PFSK-1 (cell line): ENCODE results near the gene GGCX.

Experiments used
- FOXP2 ChIP-seq: optimal IDR thresholded peaks from 2 replicates; pipeline ENCODE3; 2011; ENCODE audit warnings: borderline replicate concordance, control low read depth, inconsistent platforms; ENCODE audit not compliant: insufficient read depth; ENCODE audit errors: extremely low read length, extremely low read depth
- POLR2AphosphoS5 ChIP-seq: IDR thresholded peaks from 2 replicates; pipeline ENCODE4 v1.6.1; 2012; ENCODE audit warnings: low read depth, mild to moderate bottlenecking, control low read depth, low read length, moderate library complexity
- REST ChIP-seq, 2 experiments: IDR thresholded peaks; 2 replicates each; pipeline versions ENCODE4 v1.6.1 to v1.8.0; 2011 to 2012; ENCODE audit warnings: low read depth in 2 of 2, low read length in 2 of 2, control low read depth in 1 of 2, inconsistent platforms in 1 of 2, mild to moderate bottlenecking in 1 of 2, moderate library complexity in 1 of 2; ENCODE audit not compliant: insufficient read depth in 1 of 2
- SIN3A ChIP-seq: IDR thresholded peaks from 2 replicates; pipeline ENCODE4 v1.6.1; 2012; ENCODE audit warnings: mild to moderate bottlenecking, low read length, moderate library complexity, borderline replicate concordance; ENCODE audit not compliant: insufficient read depth
- TAF1 ChIP-seq: IDR thresholded peaks from 2 replicates; pipeline ENCODE4 v1.6.1; 2012; ENCODE audit warnings: low read length, control low read depth, borderline replicate concordance; ENCODE audit not compliant: insufficient read depth

The GGCX gene

GRCh38 chr2:85496436-85496835 lies 64.9 kb downstream of the GGCX start:
- TF ChIP-seq TAF1 (no peak), SIN3A (no peak), POLR2AphosphoS5 (no peak), REST (IDR thresholded peaks at IDR 0.05; ENCODE audit: insufficient read depth in 1 of 2, low read depth in 2 of 2, low read length in 2 of 2) (no peak), FOXP2 (no peak)
